GM12878 (cell line): ENCODE data around the gene GPC3. TPM values are rescaled to one million over a fixed set of nuclear protein-coding genes. Genes with fewer than 3 reads are reported as not detected.

Source experiments
- ATAC-seq: fragments of 200-7000 bp; cut with Tn5 transposase; 3 replicates; pipeline ENCODE4 v1.9.1; 2020; ENCODE audit warnings: mild to moderate bottlenecking, moderate library complexity
- BruUV-seq: library from RNA; stranded (reverse); fragments of 400-500 nt; replicated peaks from 2 replicates; lab custom pipeline; 2021; lab: Mats Ljungman, UMichigan
- CTCF ChIA-PET: fragments of 300-600 bp; sonication (Branson Sonifier 250); formaldehyde crosslinking; extraction: SDS; loops from one replicate; lab custom pipeline; 2021; ENCODE audit warnings: inconsistent platforms; lab: Yijun Ruan, JAX
- POLR2A ChIA-PET: fragments of 350-600 bp; formaldehyde crosslinking; extraction: SDS; loops from one replicate; lab custom pipeline; 2021; ENCODE audit warnings: inconsistent platforms; lab: Charles Lee
- RAD21 ChIA-PET: fragments of 300-600 bp; sonication (Branson Sonifier 250); formaldehyde crosslinking; loops from one replicate; lab custom pipeline; 2023; ENCODE audit warnings: antibody characterized with exemption; ENCODE audit not compliant: unreplicated experiment; lab: Charles Lee
- SMC1A ChIA-PET: fragments of 300-600 bp; sonication (Branson Sonifier 250); formaldehyde crosslinking; loops from one replicate; lab custom pipeline; 2023; ENCODE audit not compliant: unreplicated experiment, uncharacterized antibody; lab: Charles Lee
- DNase-seq: peaks from one replicate; pipeline ENCODE4 v3.0.0-alpha.2; 2011; ENCODE audit warnings: low read depth, low spot score
- FAIRE-seq: peaks from 3 replicates; lab custom pipeline; 2011; peaks lifted over from hg19 to GRCh38; lab: Jason Lieb, UNC
- H2AFZ ChIP-seq: 2 replicates; pipeline ENCODE4 v1.6.0; 2011; ENCODE audit warnings: low read depth, low read length, control low read depth; ENCODE audit not compliant: control insufficient read depth
- H3K27ac ChIP-seq: 2 replicates; pipeline ENCODE4 v1.5.1; 2011; ENCODE audit warnings: control low read depth; ENCODE audit not compliant: control insufficient read depth, insufficient read depth
- H3K27me3 ChIP-seq, 2 experiments: replicated peaks in 1 of 2; 2 replicates each; pipeline versions ENCODE4 v1.6.0 to v1.6.1; 2011; ENCODE audit warnings: low read length in 1 of 2; ENCODE audit not compliant: control insufficient read depth in 2 of 2, insufficient read depth in 2 of 2
- H3K36me3 ChIP-seq, 2 experiments: 2 replicates each; pipeline ENCODE4 v1.5.1; 2011; ENCODE audit warnings: low read length in 1 of 2; ENCODE audit not compliant: control insufficient read depth in 2 of 2, insufficient read depth in 2 of 2
- H3K4me1 ChIP-seq: 2 replicates; pipeline ENCODE4 v1.6.1; 2011; ENCODE audit warnings: mild to moderate bottlenecking, low read length, moderate library complexity, mixed read lengths; ENCODE audit not compliant: control insufficient read depth, insufficient read depth
- H3K4me2 ChIP-seq: 2 replicates; pipeline ENCODE4 v1.6.0; 2011; ENCODE audit warnings: control low read depth; ENCODE audit not compliant: control insufficient read depth, insufficient read depth
- H3K4me3 ChIP-seq: fragments of 200-600 bp; sonication (generic); 2 replicates; pipeline ENCODE4 v1.5.1; 2016
- H3K79me2 ChIP-seq: 2 replicates; pipeline ENCODE4 v1.6.0; 2011; ENCODE audit warnings: low read length; ENCODE audit not compliant: control insufficient read depth, insufficient read depth
- H3K9ac ChIP-seq: 2 replicates; pipeline ENCODE4 v1.8.0; 2011; ENCODE audit warnings: low read length, control low read depth, mixed read lengths; ENCODE audit not compliant: control insufficient read depth, insufficient read depth
- H3K9me3 ChIP-seq: replicated peaks from 3 replicates; pipeline ENCODE4 v1.5.1; 2011; ENCODE audit warnings: mild to moderate bottlenecking, low read length; ENCODE audit not compliant: control insufficient read depth, insufficient read depth
- H4K20me1 ChIP-seq: 2 replicates; pipeline ENCODE4 v1.6.0; 2011; ENCODE audit not compliant: control insufficient read depth, insufficient read depth
- ATF7 ChIP-seq: fragments of 450-650 bp; IDR thresholded peaks from 2 replicates; pipeline ENCODE4 v1.6.1; 2016; ENCODE audit warnings: low read depth, mild to moderate bottlenecking
- BRCA1 ChIP-seq: IDR thresholded peaks from 2 replicates; pipeline ENCODE4 v1.6.1; 2011; ENCODE audit warnings: low read depth, low read length, improper control_type of control experiment
- CBFB ChIP-seq: IDR thresholded peaks from 2 replicates; pipeline ENCODE4 v1.6.1; 2016; ENCODE audit warnings: antibody characterized with exemption, low read depth
- CREB1 ChIP-seq: IDR thresholded peaks from 2 replicates; pipeline ENCODE4 v1.6.1; 2012; ENCODE audit warnings: low read depth, mild to moderate bottlenecking, inconsistent platforms
- EP300 ChIP-seq, 2 experiments: fragments of 150-350 bp in 1 of 2; IDR thresholded peaks; 2 replicates each; pipeline ENCODE4 v1.6.1; 2011 to 2012; ENCODE audit warnings: low read depth in 2 of 2, low read length in 2 of 2, borderline replicate concordance in 1 of 2, improper control_type of control experiment in 1 of 2, inconsistent platforms in 1 of 2; ENCODE audit not compliant: control insufficient read depth in 1 of 2
- HDAC2 ChIP-seq: fragments of 200-600 bp; sonication (generic); IDR thresholded peaks from 2 replicates; pipeline ENCODE4 v1.6.1; 2017
- LARP7 ChIP-seq: fragments of 450-650 bp; IDR thresholded peaks from 2 replicates; pipeline ENCODE4 v1.6.1; 2017; ENCODE audit warnings: mild to moderate bottlenecking
- POLR2AphosphoS2 ChIP-seq: IDR thresholded peaks from 2 replicates; pipeline ENCODE4 v1.6.1; 2011; ENCODE audit warnings: low read depth, mild to moderate bottlenecking, low read length, improper control_type of control experiment, moderate library complexity
- RBBP5 ChIP-seq: fragments of 200-600 bp; sonication (generic); conservative IDR thresholded peaks from 2 replicates; pipeline ENCODE4 v1.6.1; 2016
- SMC3 ChIP-seq: IDR thresholded peaks from 2 replicates; pipeline ENCODE4 v1.6.1; 2011; ENCODE audit warnings: low read length, improper control_type of control experiment, borderline replicate concordance
- TARDBP ChIP-seq: IDR thresholded peaks from 2 replicates; pipeline ENCODE4 v1.6.1; 2016; ENCODE audit warnings: borderline replicate concordance
- TCF3 ChIP-seq: IDR thresholded peaks from 2 replicates; pipeline ENCODE4 v1.6.1; 2012; ENCODE audit warnings: low read depth, mild to moderate bottlenecking, low read length, borderline replicate concordance; ENCODE audit not compliant: insufficient read depth
- WGBS: methylation state at CpG from one replicate; pipeline ENCODE4 v1.1.6; 2016; ENCODE audit warnings: low lambda C conversion rate; ENCODE audit not compliant: insufficient replicate concordance, insufficient coverage; ENCODE audit errors: missing lambda C conversion rate; 5-methylcytosine and 5-hydroxymethylcytosine counted together
- in situ Hi-C: fragments of 300-500 bp; cut with MboI; formaldehyde crosslinking; loops from 9 replicates; pipeline ENCODE4 v1.14.3; 2018; ENCODE audit warnings: mixed read lengths
- intact Hi-C: fragments of 100-400 bp; cut with micrococcal nuclease; formaldehyde crosslinking; loops from one replicate; pipeline ENCODE4 v1.14.2; 2022; ENCODE audit not compliant: unreplicated experiment
- polyA plus RNA-seq, 11 experiments: library from polyadenylated mRNA; depleted of rRNA in 4 of 11; unstranded in 6 of 11; stranded (reverse) in 5 of 11; fragments of >200 nt; fragmentation: Nextera tagmentation in 4 of 11; fragmentation: Illumina TruSeq in 1 of 11; extraction: Ambion mirVana in 4 of 11; extraction: Trizol in 1 of 11; gene quantifications; 1 replicate in 1 of 11; 2 replicates in 10 of 11; pipeline versions ENCODE4 v1.2.1 to v1.2.3, GENCODE V29; 2011 to 2016; ENCODE audit warnings: inconsistent platforms in 2 of 11, missing spikeins in 2 of 11, low read depth in 1 of 11
- total RNA-seq, 4 experiments: library from RNA; depleted of rRNA in 3 of 4; stranded (reverse); fragments of >200 nt in 3 of 4; fragmentation: Illumina TruSeq in 1 of 4; extraction: Trizol in 1 of 4; gene quantifications; 2 replicates each; pipeline versions ENCODE4 v1.2.1 to v1.2.3, GENCODE V29; 2013 to 2021
- TF ChIP-seq, protein P1 (sequence below): IDR thresholded peaks from 2 replicates; pipeline ENCODE4 v1.6.1; 2011; ENCODE audit warnings: borderline replicate concordance, low read depth, mild to moderate bottlenecking, moderate library complexity, low read length; ENCODE audit not compliant: insufficient read depth, poor library complexity, severe bottlenecking
- TF ChIP-seq, protein P2 (sequence below): IDR thresholded peaks from 2 replicates; pipeline ENCODE4 v1.6.1; 2012; ENCODE audit warnings: low read depth, low read length, improper control_type of control experiment
- TF ChIP-seq, protein P3 (sequence below): fragments of 450-650 bp; IDR thresholded peaks from 2 replicates; pipeline ENCODE4 v1.6.1; 2016; ENCODE audit warnings: mild to moderate bottlenecking

GPC3 gene
- total and polyA plus RNA-seq, 10 of the 15 experiments (the other 5 are each of a cell fraction or from before 2014, with no cell fraction given) = 0.09 to 0.82 TPM; not detected in 8

DNA sequence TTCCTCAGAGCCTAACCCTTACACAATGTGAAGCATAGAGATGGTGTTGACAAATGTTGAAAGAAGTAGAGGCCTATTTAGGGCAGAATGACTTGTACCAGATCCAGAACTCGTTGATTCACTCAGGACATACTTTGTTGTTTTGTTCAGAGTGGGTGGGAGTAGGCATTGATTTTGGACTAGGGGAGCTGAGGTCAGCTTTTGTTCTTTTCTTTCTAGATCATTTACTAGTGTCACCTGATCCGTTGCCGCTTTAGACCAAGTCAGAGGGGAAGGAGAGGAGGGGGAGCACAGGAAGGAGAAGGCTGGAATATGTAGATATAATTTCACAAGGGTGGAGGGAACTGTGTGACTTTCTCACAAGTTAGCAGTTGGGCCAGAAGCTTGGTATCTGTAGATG, 287.7 kb downstream of the GPC3 start:
- Histone ChIP-seq H3K79me2 (no peaks in the 10 kb centered on the region), H3K4me2 (no peak overlapping the region), H3K9ac (no peak overlapping the region), H3K27ac (no peak overlapping the region), H3K36me3 (no peaks in the 10 kb centered on the region), H3K4me1 (no peaks in the 10 kb centered on the region), H3K4me3 (no peak overlapping the region), H3K9me3 (no peaks in the 10 kb centered on the region), H2AFZ (no peak overlapping the region), H3K27me3 (no peaks in the 10 kb centered on the region), H4K20me1 (no peaks in the 10 kb centered on the region)
- in situ Hi-C loops (no loop called here), intact Hi-C loops (no loop called here)
- POLR2A ChIA-PET = no interaction called here
- DNase-seq (no peak), FAIRE-seq (no peak), ATAC-seq (no peak)
- RAD21 ChIA-PET = no interaction called here
- no peak for TF ChIP-seq CREB1
- TF ChIP-seq TCF3 = no peak
- no peak for TF ChIP-seq ATF7
- SMC1A ChIA-PET = interaction anchor here (1.2 kb wide), 1 partner anchor 1879 kb away, joined by 3 read pairs; no protein-coding TSS in a partner anchor
- 36% methylated on average over 3 of the region's 3 CpGs for WGBS
- CTCF ChIA-PET = no interaction called here
- no TSS peak for BruUV-seq

DNA sequence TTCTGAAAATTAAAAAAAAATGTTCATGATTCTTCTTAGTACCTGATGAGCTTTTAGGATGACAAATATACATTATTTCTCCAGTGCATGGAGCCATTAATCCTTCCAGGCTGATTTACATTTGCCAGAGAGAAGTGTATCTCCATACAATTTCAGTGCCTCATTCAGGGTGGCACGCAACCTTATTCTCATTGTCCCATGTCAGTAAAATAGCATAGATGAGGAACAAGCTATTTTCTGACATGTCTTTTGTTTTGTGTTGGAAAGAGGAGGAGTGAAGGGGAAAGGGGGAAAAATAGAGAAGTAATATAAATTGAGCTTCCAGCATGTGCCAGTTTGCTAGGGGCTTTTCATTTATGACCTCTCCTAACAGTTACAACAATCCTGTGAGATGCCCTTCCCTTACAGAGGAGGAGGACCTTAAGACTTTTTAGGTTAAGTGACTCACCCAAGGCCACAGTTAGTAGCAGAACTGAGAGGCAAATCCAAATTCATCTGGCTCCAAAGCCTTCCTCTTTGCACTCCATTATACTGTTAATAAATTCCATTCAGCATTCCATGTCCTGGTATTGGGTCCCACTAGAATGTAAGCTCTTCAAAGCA, 295.3 kb downstream of the GPC3 start:
- Histone ChIP-seq H3K36me3 (no peaks in the 10 kb centered on the region), H3K79me2 (no peaks in the 10 kb centered on the region), H3K9ac (no peak overlapping the region), H3K27ac (no peak overlapping the region), H3K27me3 (no peaks in the 10 kb centered on the region), H3K4me1 (no peaks in the 10 kb centered on the region), H4K20me1 (no peaks in the 10 kb centered on the region), H3K4me2 (no peak overlapping the region), H3K4me3 (no peak overlapping the region), H2AFZ (no peak overlapping the region), H3K9me3 (no peaks in the 10 kb centered on the region)
- in situ Hi-C loops (no loop called here), intact Hi-C loops (no loop called here)
- DNase-seq (no peak), ATAC-seq (no peak), FAIRE-seq (no peak)
- RAD21 ChIA-PET = no interaction called here
- CTCF ChIA-PET = no interaction called here
- BruUV-seq = no TSS peak
- 46% methylated on average over 1 of the region's 1 CpG for WGBS
- POLR2A ChIA-PET = no interaction called here
- SMC1A ChIA-PET = interaction anchor here (1.2 kb wide), 1 partner anchor 24 kb away, joined by 5 read pairs; no protein-coding TSS in a partner anchor
- no peak for TF ChIP-seq RBBP5
- TF ChIP-seq CBFB = no peak
- TF ChIP-seq TARDBP = no peak
- no peak for TF ChIP-seq HDAC2
- TF ChIP-seq LARP7 = no peak
- no peak for TF ChIP-seq POLR2AphosphoS2
- TF ChIP-seq, protein P1, sequence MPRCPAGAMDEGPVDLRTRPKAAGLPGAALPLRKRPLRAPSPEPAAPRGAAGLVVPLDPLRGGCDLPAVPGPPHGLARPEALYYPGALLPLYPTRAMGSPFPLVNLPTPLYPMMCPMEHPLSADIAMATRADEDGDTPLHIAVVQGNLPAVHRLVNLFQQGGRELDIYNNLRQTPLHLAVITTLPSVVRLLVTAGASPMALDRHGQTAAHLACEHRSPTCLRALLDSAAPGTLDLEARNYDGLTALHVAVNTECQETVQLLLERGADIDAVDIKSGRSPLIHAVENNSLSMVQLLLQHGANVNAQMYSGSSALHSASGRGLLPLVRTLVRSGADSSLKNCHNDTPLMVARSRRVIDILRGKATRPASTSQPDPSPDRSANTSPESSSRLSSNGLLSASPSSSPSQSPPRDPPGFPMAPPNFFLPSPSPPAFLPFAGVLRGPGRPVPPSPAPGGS = no peak
- no peak for TF ChIP-seq SMC3
- no peak for TF ChIP-seq EP300 (IDR thresholded peaks at IDR 0.05; ENCODE audit: borderline replicate concordance in 1 of 2, control insufficient read depth in 1 of 2, low read depth in 2 of 2, low read length in 2 of 2)
- TF ChIP-seq BRCA1 = no peak
- TF ChIP-seq, protein P2, sequence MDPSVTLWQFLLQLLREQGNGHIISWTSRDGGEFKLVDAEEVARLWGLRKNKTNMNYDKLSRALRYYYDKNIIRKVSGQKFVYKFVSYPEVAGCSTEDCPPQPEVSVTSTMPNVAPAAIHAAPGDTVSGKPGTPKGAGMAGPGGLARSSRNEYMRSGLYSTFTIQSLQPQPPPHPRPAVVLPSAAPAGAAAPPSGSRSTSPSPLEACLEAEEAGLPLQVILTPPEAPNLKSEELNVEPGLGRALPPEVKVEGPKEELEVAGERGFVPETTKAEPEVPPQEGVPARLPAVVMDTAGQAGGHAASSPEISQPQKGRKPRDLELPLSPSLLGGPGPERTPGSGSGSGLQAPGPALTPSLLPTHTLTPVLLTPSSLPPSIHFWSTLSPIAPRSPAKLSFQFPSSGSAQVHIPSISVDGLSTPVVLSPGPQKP = no peak
- TF ChIP-seq, protein P3, sequence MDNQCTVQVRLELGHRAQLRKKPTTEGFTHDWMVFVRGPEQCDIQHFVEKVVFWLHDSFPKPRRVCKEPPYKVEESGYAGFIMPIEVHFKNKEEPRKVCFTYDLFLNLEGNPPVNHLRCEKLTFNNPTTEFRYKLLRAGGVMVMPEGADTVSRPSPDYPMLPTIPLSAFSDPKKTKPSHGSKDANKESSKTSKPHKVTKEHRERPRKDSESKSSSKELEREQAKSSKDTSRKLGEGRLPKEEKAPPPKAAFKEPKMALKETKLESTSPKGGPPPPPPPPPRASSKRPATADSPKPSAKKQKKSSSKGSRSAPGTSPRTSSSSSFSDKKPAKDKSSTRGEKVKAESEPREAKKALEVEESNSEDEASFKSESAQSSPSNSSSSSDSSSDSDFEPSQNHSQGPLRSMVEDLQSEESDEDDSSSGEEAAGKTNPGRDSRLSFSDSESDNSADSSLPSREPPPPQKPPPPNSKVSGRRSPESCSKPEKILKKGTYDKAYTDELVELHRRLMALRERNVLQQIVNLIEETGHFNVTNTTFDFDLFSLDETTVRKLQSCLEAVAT = no peak
